GM19238 (cell line): ENCODE results near the gene MT1H.

Experiments
- DNase-seq: peaks from one replicate; pipeline ENCODE4 v3.0.0; 2011; ENCODE audit warnings: low spot score; ENCODE audit not compliant: insufficient read length

MT1H gene

DNA sequence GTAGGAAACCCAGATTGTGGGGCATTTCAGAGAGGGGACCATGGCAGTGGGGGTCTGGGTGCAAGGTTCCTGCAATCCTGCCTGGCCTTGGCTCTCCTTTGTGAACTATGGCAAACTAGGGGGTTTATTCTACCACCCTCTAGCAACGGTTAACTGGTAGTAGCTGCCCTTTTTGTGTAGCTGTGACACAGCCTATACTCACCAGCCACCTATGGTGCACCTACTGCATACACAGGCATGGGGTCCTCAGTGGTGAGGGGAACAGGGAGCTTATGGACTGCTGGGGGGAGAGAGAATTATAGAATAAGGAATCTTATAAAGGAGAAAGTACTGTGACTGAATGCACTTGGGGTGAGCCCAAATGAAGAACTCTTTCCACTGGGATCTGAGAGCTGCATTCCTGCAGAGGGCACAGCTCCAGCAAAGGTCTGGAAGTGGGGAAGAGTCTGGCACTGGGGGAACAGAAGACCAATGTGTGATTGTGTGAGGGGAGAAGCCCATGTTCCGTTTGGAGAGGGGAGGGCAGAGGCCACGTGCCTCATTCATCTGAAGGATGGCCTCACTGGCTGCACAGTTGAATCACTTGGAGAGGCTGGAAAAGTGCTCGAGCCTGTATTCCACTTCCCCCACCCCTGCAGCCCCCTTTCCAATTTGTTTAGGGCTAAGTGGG is 14.8 kb downstream of the MT1H start:
- DNase-seq = no peak

GRCh38 chr16:56684926-56685590 is 15.4 kb downstream of the MT1H start:
- DNase-seq = no peak

DNA sequence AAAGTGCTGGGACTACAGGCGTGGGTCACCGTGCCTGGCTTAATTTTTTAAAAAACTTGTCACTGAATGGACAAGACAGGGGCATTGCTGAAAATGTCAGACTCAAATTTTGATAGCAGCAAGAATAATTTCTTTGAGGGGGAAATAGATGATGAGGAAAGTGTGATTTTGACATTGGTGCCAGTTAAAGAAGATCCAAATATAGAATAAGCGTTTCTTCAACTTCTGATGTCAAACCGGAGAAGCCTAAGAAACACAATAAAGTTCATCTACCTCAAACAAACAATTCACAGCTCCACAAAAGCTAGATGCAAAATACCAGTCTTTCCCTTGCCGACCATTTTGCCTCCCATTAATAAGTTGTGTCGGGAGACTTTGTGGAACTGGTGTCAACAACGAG is 17.1 kb downstream of the MT1H start:
- no peak for DNase-seq

- no peak for DNase-seq
These were observed 19.1 kb downstream of the MT1H start for GRCh38 chr16:56688762-56689161.

GRCh38 chr16:56689171-56689570 is 19.6 kb downstream of the MT1H start:
- DNase-seq = no peak

GRCh38 chr16:56690420-56691122 is 21.0 kb downstream of the MT1H start:
- no peak for DNase-seq

DNA sequence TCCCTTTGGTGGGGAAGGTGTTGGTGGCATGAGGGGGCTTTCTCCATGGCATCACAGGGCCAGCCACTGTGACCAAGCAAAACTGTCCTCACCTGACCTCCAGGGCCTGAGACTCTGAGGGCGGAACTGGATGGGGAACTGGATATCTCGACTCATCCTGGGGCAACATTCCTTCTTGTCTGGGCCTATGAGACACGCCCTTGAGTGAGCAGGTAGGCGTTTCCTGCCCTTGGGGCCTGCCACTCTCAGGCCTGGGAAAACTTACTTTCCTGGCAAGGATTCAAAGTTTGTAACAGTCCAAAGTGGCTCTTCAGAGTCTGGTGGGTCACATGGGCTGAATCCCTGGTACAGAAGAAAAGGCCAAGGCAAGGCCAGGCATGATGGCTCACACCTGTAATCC is 22.3 kb downstream of the MT1H start:
- DNase-seq = no peak

DNA sequence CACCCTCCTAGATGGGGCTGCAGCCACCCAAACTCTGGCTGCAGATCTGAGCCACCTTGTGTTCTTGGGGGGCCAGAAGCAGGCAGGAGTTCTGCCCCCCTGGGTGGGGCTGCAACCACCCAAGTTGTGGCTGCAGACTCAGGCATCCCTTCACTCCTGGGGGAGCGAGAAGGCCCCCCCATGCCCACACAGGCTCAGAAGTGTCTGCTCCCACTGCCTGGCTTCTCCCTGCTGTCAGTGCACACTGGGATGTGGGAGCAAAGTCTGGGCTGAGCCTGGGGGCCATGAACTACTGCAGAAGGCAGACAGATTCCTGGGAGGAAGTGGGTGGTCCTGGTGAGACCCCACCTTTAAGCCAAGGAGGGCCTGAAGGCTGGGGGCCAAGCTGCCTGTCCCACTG is 25.6 kb downstream of the MT1H start:
- no peak for DNase-seq

DNA sequence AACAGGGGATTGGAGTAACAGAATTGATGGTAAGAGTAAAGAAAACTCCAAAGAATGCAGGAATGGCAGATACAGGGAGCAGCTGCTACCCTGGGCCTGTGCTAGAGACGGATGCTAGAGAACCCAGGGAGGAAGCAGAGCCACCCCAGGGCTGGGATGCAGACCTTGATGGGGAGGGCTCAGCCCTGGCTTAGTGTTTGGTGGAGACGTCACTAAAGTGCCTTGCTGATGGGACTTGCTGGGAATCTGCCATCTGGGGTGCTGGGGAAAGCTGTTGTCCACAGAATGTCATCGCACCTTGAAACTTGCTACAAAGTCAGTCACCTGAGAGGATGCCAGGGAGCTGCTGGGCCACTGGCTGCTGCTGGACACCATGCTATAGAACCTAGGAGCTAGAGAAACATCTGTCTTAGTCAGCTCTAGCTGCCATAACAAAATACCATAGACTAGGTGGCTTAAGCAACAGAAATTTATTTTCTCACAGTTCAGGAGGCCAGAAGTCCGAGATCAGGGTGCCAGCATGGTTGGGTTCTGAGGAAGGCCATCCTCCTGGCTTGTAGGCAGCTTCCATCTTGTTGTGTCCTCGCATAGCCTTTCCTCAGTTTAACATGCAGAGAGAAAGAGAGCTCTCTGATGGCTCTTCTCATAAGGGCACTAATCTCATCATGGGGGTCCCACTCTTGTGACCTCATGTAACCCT is 28.0 kb downstream of the MT1H start:
- DNase-seq = no peak

- DNase-seq = no peak
These were observed 30.6 kb downstream of the MT1H start for GRCh38 chr16:56700195-56700594.

GRCh38 chr16:56700631-56701030 is 31.0 kb downstream of the MT1H start:
- DNase-seq = no peak

DNA sequence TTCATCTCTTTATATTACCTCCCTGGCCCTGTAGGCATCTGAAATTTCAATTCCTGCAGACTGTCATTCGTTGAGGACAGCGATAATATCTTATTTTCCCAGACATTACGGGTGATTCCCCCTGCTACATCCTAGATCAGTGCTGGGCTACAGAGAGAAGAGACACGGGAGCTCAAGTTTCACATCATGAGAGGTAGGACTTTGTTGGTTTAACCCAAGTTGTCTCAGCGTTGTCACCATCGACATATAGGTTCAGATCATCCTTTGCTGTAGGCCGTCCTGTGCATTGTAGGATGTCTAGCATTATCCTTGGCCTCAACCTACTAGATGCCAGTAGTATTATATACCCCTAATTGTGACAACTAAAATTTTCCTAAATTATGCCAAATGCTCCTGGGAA is 31.9 kb downstream of the MT1H start:
- DNase-seq = no peak

DNA sequence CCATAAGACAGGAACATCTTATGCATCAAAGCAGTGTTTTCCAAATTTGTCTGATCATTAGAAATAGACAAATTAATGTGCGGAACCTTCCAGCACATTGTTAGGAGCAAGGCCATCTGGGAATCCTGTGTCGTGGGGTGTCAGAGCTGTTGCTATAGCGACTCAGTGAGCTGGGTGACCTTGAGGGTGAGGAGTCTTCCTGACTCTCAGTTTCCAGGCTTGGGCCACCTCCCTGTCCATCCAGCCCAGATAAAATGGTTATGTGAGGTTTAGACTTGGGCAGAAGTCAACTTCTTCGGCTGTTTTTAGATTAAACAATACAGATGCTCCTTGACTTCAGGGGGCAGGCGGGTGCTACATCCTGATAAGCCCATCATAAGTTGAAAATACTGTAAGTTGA is 33.2 kb downstream of the MT1H start:
- DNase-seq = no peak

DNA sequence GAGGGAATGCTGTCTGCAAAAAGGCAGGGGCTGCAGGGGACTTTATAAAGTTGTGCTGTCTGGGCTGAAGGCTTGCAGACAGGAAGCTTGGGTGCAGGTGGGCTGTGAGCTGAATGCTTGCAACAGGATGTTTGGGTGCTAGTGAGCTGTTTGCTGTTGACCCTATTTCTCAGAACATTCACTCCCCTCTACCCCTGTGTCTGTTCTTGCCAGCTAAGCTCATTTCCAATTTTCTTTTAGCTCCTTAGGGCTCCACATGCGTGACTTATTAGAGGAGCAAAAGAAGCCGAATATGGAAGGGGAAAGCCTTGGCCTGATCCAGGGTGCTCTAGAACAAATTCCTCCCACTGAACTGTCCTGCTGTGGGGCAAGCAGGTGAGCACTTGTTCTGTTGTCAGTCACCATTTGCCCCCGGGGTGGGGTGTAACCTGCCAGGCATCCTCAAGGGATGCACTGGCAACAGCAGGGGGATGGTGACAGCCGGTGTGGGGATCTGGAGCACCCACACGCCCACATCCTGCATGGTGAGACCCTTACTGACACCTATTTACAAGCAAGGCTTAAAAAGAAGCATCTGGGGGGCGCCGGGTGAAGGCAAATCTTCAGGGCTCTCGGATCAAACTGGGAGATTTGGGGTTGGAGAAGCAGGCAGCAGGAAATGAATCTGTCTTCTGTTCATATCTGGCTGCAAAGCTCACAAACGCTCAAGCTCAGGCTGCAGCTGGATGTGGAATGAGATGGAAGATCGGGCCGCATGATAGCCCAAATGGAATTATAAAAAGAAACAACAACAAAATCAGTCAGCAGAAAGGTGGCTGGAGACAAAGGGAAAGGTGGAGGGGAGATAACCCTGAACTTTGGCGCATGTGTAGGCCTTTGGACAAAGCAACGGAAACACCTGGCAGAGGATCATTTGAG is 39.2 kb downstream of the MT1H start:
- DNase-seq = no peak

GRCh38 chr16:56709443-56710040 is 39.9 kb downstream of the MT1H start:
- DNase-seq = no peak

DNA sequence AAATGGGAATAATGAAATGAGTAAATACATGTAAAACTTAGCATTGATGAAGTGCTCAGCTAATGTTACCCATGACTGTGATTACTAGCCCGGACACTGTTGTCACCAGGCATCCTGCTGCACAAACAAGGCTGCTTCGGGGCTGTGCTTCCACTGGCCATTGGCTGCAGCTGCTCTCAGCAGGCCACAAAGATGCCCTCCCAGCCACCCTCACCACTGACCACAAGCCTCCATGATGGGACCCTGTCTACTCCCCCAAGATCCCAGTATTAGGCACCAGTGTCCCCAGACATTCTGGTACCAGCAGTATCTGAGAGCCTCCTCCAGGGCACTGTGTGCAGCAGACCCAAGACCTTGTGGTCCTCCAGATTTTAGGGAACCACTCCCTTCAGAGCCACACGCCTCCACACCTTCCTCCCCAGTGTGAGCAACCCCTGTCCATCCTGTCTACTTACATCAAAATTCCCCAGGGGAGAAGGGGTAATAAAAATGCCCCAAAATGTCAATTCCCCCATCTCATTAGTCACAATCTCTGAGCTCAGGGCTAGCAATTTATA is 40.6 kb downstream of the MT1H start:
- DNase-seq = no peak

DNA sequence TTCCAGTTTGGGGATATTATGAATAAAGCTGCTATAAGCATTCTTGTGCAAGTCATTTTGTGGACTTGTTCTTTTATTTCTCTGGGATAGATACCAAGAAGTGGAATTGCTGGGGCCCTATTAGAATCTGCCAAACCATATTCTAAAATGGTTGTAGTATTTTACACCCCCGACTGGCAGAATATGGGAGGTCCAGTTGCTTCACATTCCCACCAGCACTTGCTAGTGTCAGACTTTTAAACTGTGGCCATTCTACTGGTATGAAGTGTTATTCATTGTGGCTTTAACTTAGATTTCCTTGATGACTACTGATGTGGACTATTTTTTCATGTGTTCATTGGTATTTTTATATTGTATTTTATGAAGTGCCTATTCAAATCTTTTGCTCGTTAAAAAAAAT is 42.2 kb downstream of the MT1H start:
- no peak for DNase-seq

DNA sequence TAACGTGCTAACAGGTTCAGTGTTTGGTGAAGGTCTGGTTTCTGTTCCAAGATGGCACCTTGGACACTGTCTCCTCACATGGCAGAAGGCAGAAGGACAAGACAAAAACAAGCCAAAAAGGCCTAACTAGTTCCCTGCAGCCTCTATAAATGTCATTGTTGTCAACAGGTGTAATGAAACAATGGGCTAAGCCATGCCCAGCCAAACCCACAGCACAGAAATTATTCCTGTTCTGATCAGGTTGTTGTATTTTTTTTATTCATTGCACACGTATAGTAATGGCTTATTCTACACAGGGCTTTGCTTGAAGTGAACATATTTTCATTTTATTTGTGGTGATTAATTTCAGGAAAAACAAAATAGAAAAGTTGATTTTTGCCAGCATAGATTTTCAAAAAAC is 44.2 kb downstream of the MT1H start:
- DNase-seq = no peak

GRCh38 chr16:56715126-56715525 is 45.5 kb downstream of the MT1H start:
- no peak for DNase-seq

DNA sequence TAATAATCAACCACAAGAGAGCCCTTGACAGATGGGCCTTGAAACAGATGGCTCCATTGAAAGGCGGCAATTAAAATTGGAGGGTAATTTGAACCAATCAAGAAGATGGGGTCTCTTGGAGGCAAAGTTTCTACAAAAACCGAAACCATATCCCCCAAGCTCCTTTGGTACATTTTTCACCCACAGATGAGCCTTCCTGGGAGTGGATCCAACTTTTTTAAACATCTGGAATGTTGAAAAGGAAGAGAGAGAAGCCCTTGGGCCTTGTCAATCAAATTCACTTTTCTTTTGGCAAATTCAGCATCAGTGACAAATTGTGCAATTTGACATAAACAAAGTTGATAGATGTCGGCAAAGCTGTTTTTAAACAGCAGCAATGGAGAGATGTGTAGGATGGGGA is 47.1 kb downstream of the MT1H start:
- DNase-seq = no peak
